ENCODE results near the gene TGDS.
"Not testable (repeated sequence)": the region's sequence is repeated elsewhere in the genome, so short reads cannot be mapped to it uniquely, and the experiment has no call there.

The TGDS gene

GRCh38 chr13:94549232-94550061 lies 46.5 kb downstream of the TGDS start:
- DNase-seq: peak; percentile 85

GRCh38 chr13:94548821-94549231 lies 47.1 kb downstream of the TGDS start:
- DNase-seq: peak; percentile 23

- DNase-seq: no peak
These were observed 47.6 kb downstream of the TGDS start for GRCh38 chr13:94548382-94548781.

GRCh38 chr13:94546061-94546839 lies 49.7 kb downstream of the TGDS start:
- DNase-seq: no peak

GRCh38 chr13:94544922-94545321 lies 51.0 kb downstream of the TGDS start:
- no peak for DNase-seq

- DNase-seq: no peak
These were observed 53.0 kb downstream of the TGDS start for GRCh38 chr13:94542917-94543316.

- no peak for DNase-seq
These were observed 58.0 kb downstream of the TGDS start for GRCh38 chr13:94537740-94538630.

- no peak for DNase-seq
These were observed 60.2 kb downstream of the TGDS start for GRCh38 chr13:94535775-94536174.

- no peak for DNase-seq
These were observed 60.7 kb downstream of the TGDS start for GRCh38 chr13:94535231-94535630.

- no peak for DNase-seq
These were observed 61.8 kb downstream of the TGDS start for GRCh38 chr13:94534166-94534565.

GRCh38 chr13:94532278-94532677 lies 63.7 kb downstream of the TGDS start:
- not testable (repeated sequence) for DNase-seq

- DNase-seq: not testable (repeated sequence)
These were observed 69.0 kb downstream of the TGDS start for GRCh38 chr13:94526956-94527355.

GRCh38 chr13:94525781-94526180 lies 70.2 kb downstream of the TGDS start:
- DNase-seq: no peak

- no peak for DNase-seq
These were observed 71.5 kb downstream of the TGDS start for GRCh38 chr13:94524407-94524806.

Data from NCI-H510A (cell line).